GM19023 (cell line): ENCODE results near the gene HLA-DOB.

Source experiments
- ATAC-seq: cut with Tn5 transposase; IDR thresholded peaks from one replicate; pipeline ENCODE4 v1.9.1; 2021; ENCODE audit warnings: mild to moderate bottlenecking, moderate library complexity; ENCODE audit not compliant: unreplicated experiment

The HLA-DOB gene

GRCh38 chr6:32816746-32817204 is at the start of gene HLA-DOB:
HLA-DOB (minus strand) TSS chr6:32817002; CDS start chr6:32816951, 51 bp downstream.
- ATAC-seq, result no peak

- no peak for ATAC-seq
Measured at GRCh38 chr6:32865724-32866443, 49.1 kb upstream of the HLA-DOB start.

GRCh38 chr6:32862725-32863124 is 45.9 kb upstream of the HLA-DOB start:
- ATAC-seq, result no peak

- ATAC-seq, result no peak
Measured at GRCh38 chr6:32860674-32861073, 43.9 kb upstream of the HLA-DOB start.

- ATAC-seq, result no peak
Measured at GRCh38 chr6:32858194-32858593, 41.4 kb upstream of the HLA-DOB start.

GRCh38 chr6:32857156-32857891 is 40.5 kb upstream of the HLA-DOB start:
- no peak for ATAC-seq

- no peak for ATAC-seq
Measured at GRCh38 chr6:32855467-32856174, 38.8 kb upstream of the HLA-DOB start.

GRCh38 chr6:32854376-32855178 is 37.8 kb upstream of the HLA-DOB start:
- ATAC-seq, result peak; percentile 20

GRCh38 chr6:32853541-32854375 is 37.0 kb upstream of the HLA-DOB start, which contains the start of the genes PSMB9 and TAP1:
PSMB9 (plus strand) TSS chr6:32854192; CDS start chr6:32854230, 38 bp downstream.
TAP1 (minus strand) TSS chr6:32853704; CDS start chr6:32853636, 68 bp downstream.
- ATAC-seq, result peak; percentile 79

- ATAC-seq, result peak; percentile 24
Measured at GRCh38 chr6:32852844-32853540, 36.2 kb upstream of the HLA-DOB start.

- ATAC-seq, result no peak
Measured at GRCh38 chr6:32852018-32852843, 35.4 kb upstream of the HLA-DOB start.

GRCh38 chr6:32851025-32851424 is 34.2 kb upstream of the HLA-DOB start:
- ATAC-seq, result no peak

GRCh38 chr6:32849126-32849525 is 32.3 kb upstream of the HLA-DOB start:
- no peak for ATAC-seq

GRCh38 chr6:32847795-32848194 is 31.0 kb upstream of the HLA-DOB start:
- no peak for ATAC-seq

GRCh38 chr6:32847004-32847403 is 30.2 kb upstream of the HLA-DOB start:
- no peak for ATAC-seq

- ATAC-seq, result no peak
Measured at GRCh38 chr6:32845384-32845884, 28.6 kb upstream of the HLA-DOB start.

- ATAC-seq, result no peak
Measured at GRCh38 chr6:32844839-32845383, 28.1 kb upstream of the HLA-DOB start.
